B cell (primary cell): Measurements from ENCODE around the gene JARID2. TPM values are rescaled to one million over a fixed set of nuclear protein-coding genes. Genes with fewer than 3 reads are reported as not detected.
A peak's percentile ranks its signal among the peaks of the same experiment; 100 is the strongest.

ENCODE experiments used
- ATAC-seq: fragments of 200-7000 bp; cut with Tn5 transposase; one replicate; pipeline ENCODE4 v1.10.0; 2021; ENCODE audit warnings: low read depth, mild to moderate bottlenecking, moderate number of reproducible peaks, moderate library complexity
- CTCF ChIA-PET: fragments of 350-600 bp; sonication (Branson Sonifier 250); formaldehyde crosslinking; loops from one replicate; lab custom pipeline; 2021; ENCODE audit warnings: antibody characterized with exemption, inconsistent platforms; lab: Charles Lee
- POLR2A ChIA-PET: fragments of 350-600 bp; sonication (Branson Sonifier 250); formaldehyde crosslinking; loops from one replicate; lab custom pipeline; 2021; ENCODE audit warnings: antibody characterized with exemption; lab: Charles Lee
- DNase-seq: peaks from one replicate; pipeline ENCODE4 v3.0.0; 2013
- H2AFZ ChIP-seq: 2 replicates; pipeline ENCODE4 v1.6.1; 2012; ENCODE audit warnings: mild to moderate bottlenecking, low read depth, low read length; ENCODE audit not compliant: insufficient read depth, poor library complexity, severe bottlenecking
- H3K27ac ChIP-seq, 2 donors: 1 replicate in 1 of 2; 2 replicates in 1 of 2; pipeline ENCODE4 v1.5.1; 2012 to 2013; ENCODE audit warnings: low read length in 2 of 2, mild to moderate bottlenecking in 2 of 2, moderate library complexity in 1 of 2
- H3K27me3 ChIP-seq, 4 experiments: fragments of 200-600 bp in 1 of 4; sonication (generic) in 1 of 4; replicated peaks in 1 of 4; 1 replicate in 2 of 4; 2 replicates in 2 of 4; pipeline versions ENCODE4 v1.6.1 to v1.7.0; 2013 to 2016; ENCODE audit warnings: low read length in 3 of 4, mild to moderate bottlenecking in 2 of 4, mixed read lengths in 1 of 4, moderate library complexity in 1 of 4; ENCODE audit not compliant: insufficient read depth in 4 of 4, control insufficient read depth in 3 of 4; ENCODE audit errors: control extremely low read depth in 1 of 4
- H3K36me3 ChIP-seq, 2 experiments: replicated peaks in 1 of 2; 1 replicate in 1 of 2; 2 replicates in 1 of 2; pipeline versions ENCODE4 v1.6.1 to v1.7.1; 2013; ENCODE audit warnings: low read length in 1 of 2; ENCODE audit not compliant: insufficient read depth in 2 of 2, control insufficient read depth in 1 of 2; ENCODE audit errors: control extremely low read depth in 1 of 2, extremely low read depth in 1 of 2
- H3K4me1 ChIP-seq, 2 donors: fragments of 200-600 bp in 1 of 2; sonication (generic) in 1 of 2; 1 replicate in 1 of 2; 2 replicates in 1 of 2; pipeline versions ENCODE4 v1.5.1 to v1.6.1; 2013 to 2017; ENCODE audit warnings: low read length in 2 of 2; ENCODE audit not compliant: control insufficient read depth in 2 of 2, insufficient read depth in 2 of 2
- H3K4me2 ChIP-seq: replicated peaks from 2 replicates; pipeline ENCODE3; 2012; ENCODE audit warnings: mild to moderate bottlenecking, low read depth, low read length; ENCODE audit not compliant: poor library complexity, severe bottlenecking
- H3K4me3 ChIP-seq, 5 experiments: fragments of 200-600 bp in 1 of 5; sonication (generic) in 1 of 5; 1 replicate in 3 of 5; 2 replicates in 2 of 5; pipeline versions ENCODE4 v1.5.1 to v1.7.0; 2011 to 2016; ENCODE audit warnings: low read length in 4 of 5, mild to moderate bottlenecking in 4 of 5, low read depth in 2 of 5, control low read depth in 1 of 5, moderate library complexity in 1 of 5; ENCODE audit not compliant: insufficient read depth in 1 of 5; ENCODE audit errors: control extremely low read depth in 1 of 5, extremely low read depth in 1 of 5
- H3K79me2 ChIP-seq: fragments of 200-600 bp; sonication (generic); one replicate; pipeline ENCODE4 v1.6.0; 2016; ENCODE audit warnings: low read length; ENCODE audit not compliant: control insufficient read depth, insufficient read depth
- H3K9ac ChIP-seq: fragments of 200-600 bp; sonication (generic); 2 replicates; pipeline ENCODE4 v1.6.1; 2017; ENCODE audit warnings: mild to moderate bottlenecking, low read length, moderate library complexity
- H3K9me3 ChIP-seq, 3 donors: one replicate each; pipeline versions ENCODE4 v1.6.1 to v1.7.1; 2013; ENCODE audit warnings: low read length in 2 of 3; ENCODE audit not compliant: control insufficient read depth in 2 of 3, insufficient read depth in 1 of 3; ENCODE audit errors: control extremely low read depth in 1 of 3
- H4K20me1 ChIP-seq: 2 replicates; pipeline ENCODE4 v1.6.0; 2012; ENCODE audit warnings: mild to moderate bottlenecking, low read length; ENCODE audit not compliant: insufficient read depth, control insufficient read depth, poor library complexity, severe bottlenecking
- H3K27ac Mint-ChIP-seq: one replicate; pipeline ENCODE4 v1.8.0; 2021; ENCODE audit warnings: mixed read lengths
- H3K27me3 Mint-ChIP-seq: one replicate; pipeline ENCODE4 v1.8.0; 2021; ENCODE audit warnings: mixed read lengths
- H3K4me1 Mint-ChIP-seq: one replicate; pipeline ENCODE4 v1.8.0; 2021; ENCODE audit warnings: mixed read lengths
- H3K4me3 Mint-ChIP-seq: one replicate; pipeline ENCODE4 v1.8.0; 2021; ENCODE audit warnings: mixed read lengths
- H3K9me3 Mint-ChIP-seq: one replicate; pipeline ENCODE4 v1.8.0; 2022; ENCODE audit warnings: mixed read lengths; ENCODE audit not compliant: insufficient read depth
- EZH2 ChIP-seq: IDR thresholded peaks from 2 replicates; pipeline ENCODE4 v1.6.1; 2012; ENCODE audit warnings: borderline replicate concordance, low read depth, mild to moderate bottlenecking, moderate library complexity, low read length; ENCODE audit not compliant: insufficient read depth, poor library complexity, severe bottlenecking
- WGBS: methylation state at CpG from one replicate; pipeline ENCODE4 v1.1.5; 2013; ENCODE audit warnings: missing lambda C conversion rate; ENCODE audit not compliant: insufficient coverage; 5-methylcytosine and 5-hydroxymethylcytosine counted together
- intact Hi-C: fragments of 100-400 bp; cut with micrococcal nuclease; formaldehyde crosslinking; loops from one replicate; pipeline ENCODE4 v1.10.0; 2022
- polyA plus RNA-seq: library from polyadenylated mRNA; depleted of rRNA; stranded (reverse); fragments of >200 nt; gene quantifications from 2 replicates; pipeline ENCODE4 v1.2.3, GENCODE V29; 2012
- total RNA-seq, 2 donors: library from RNA; stranded (reverse); fragments of 120-200 nt in 1 of 2; gene quantifications; 1 replicate in 1 of 2; 2 replicates in 1 of 2; pipeline versions ENCODE4 v1.2.3 to v1.2.4, GENCODE V29; 2013 to 2022
- TF ChIP-seq, protein P1 (sequence below): fragments of 200-600 bp; IDR thresholded peaks from one replicate; pipeline ENCODE4 v1.8.0; 2022; ENCODE audit warnings: antibody characterized with exemption, mild to moderate bottlenecking

The JARID2 gene
- total and polyA plus RNA-seq, 2 donors (not counting 1 experiment from before 2014, with no cell fraction given), result 11.0 to 58.1 TPM

GRCh38 chr6:15526212-15526701, 280.4 kb downstream of the JARID2 start:
- H3K4me3 ChIP-seq, result no peak overlapping the region
- intact Hi-C loops, result no loop called here
- no peak overlapping the region for H3K4me2 ChIP-seq
- peaks cover 15% of the 10 kb centered on the region for H3K4me1 Mint-ChIP-seq
- no peak overlapping the region for H3K9ac ChIP-seq
- H3K9me3 ChIP-seq, result no peaks in the 10 kb centered on the region
- ChIA-PET CTCF (no interaction called here), POLR2A (no interaction called here)
- no peaks in the 10 kb centered on the region for H4K20me1 ChIP-seq
- H3K27ac ChIP-seq, result no peak overlapping the region
- TF ChIP-seq, protein P1, sequence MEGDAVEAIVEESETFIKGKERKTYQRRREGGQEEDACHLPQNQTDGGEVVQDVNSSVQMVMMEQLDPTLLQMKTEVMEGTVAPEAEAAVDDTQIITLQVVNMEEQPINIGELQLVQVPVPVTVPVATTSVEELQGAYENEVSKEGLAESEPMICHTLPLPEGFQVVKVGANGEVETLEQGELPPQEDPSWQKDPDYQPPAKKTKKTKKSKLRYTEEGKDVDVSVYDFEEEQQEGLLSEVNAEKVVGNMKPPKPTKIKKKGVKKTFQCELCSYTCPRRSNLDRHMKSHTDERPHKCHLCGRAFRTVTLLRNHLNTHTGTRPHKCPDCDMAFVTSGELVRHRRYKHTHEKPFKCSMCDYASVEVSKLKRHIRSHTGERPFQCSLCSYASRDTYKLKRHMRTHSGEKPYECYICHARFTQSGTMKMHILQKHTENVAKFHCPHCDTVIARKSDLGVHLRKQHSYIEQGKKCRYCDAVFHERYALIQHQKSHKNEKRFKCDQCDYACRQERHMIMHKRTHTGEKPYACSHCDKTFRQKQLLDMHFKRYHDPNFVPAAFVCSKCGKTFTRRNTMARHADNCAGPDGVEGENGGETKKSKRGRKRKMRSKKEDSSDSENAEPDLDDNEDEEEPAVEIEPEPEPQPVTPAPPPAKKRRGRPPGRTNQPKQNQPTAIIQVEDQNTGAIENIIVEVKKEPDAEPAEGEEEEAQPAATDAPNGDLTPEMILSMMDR, result no peak
- TF ChIP-seq EZH2, result no peak
- no peaks in the 10 kb centered on the region for H3K27me3 ChIP-seq
- no peaks in the 10 kb centered on the region for H3K9me3 Mint-ChIP-seq
- H2AFZ ChIP-seq, result no peak overlapping the region
- no peak overlapping the region for H3K4me3 Mint-ChIP-seq
- H3K27me3 Mint-ChIP-seq, result no peaks in the 10 kb centered on the region
- peaks cover 0 to 78% of the 10 kb centered on the region in 2 experiments for H3K36me3 ChIP-seq
- H3K27ac Mint-ChIP-seq, result peak overlapping the region; percentile 75
- no peaks in the 10 kb centered on the region for H3K4me1 ChIP-seq
- WGBS, result 89% methylated on average over 8 of the region's 13 CpGs
- no peak for ATAC-seq
- DNase-seq, result no peak
- no peaks in the 10 kb centered on the region for H3K79me2 ChIP-seq

DNA sequence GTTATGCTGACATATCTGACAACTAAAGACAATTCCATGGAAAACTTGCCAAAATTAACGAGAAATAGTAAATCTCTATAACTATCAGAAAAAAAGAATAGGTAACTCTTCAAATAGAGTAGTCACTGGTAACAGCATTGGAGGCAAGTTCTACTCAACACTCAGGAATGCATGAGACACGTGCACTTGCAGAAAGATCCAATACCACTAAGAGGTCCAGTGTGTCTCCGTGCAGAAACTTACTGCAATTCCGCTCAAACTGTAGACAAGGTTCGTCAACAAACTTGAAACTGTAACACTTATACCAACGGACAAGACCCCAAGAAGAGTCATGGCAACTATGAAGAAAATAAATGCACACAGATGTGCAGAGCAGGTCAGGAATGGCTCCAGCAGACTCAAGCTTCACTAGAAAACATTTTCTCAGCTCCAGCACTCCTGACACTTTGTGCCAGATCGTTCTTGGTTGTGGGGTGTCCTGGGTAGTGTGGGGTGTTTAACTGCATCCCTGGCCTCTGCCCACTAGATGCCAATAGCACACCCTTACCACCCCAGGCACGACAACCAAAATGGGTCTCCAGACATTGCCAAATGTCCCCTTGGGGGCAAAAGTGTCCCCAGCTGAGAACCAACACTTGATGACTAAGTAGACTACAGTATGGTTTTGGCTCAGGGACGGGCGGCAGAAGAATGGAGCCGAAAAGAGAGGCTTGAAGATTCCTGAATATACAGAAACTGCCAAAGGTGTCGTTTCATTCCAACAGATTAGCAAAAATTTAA, 282.2 kb downstream of the JARID2 start:
- Histone ChIP-seq H3K36me3 (peaks cover 0 to 73% of the 10 kb centered on the region in 2 experiments), H3K4me1 (no peaks in the 10 kb centered on the region), H3K9ac (no peak overlapping the region), H2AFZ (no peak overlapping the region), H4K20me1 (no peaks in the 10 kb centered on the region), H3K4me3 (no peak overlapping the region), H3K27ac (no peak overlapping the region), H3K4me2 (no peak overlapping the region), H3K9me3 (no peaks in the 10 kb centered on the region), H3K27me3 (no peaks in the 10 kb centered on the region), H3K79me2 (peaks cover 9% of the 10 kb centered on the region)
- Mint-ChIP-seq H3K4me1 (peaks cover 15% of the 10 kb centered on the region), H3K9me3 (no peaks in the 10 kb centered on the region), H3K27me3 (no peaks in the 10 kb centered on the region), H3K4me3 (no peak overlapping the region), H3K27ac (no peak overlapping the region)
- DNase-seq (no peak), ATAC-seq (no peak)
- intact Hi-C loops, result no loop called here
- ChIA-PET POLR2A (no interaction called here), CTCF (interaction anchor here (1.3 kb wide), 1 partner anchor 97 kb away, joined by 3 read pairs; no protein-coding TSS in a partner anchor)
- WGBS, result 98% methylated on average over 9 of the region's 12 CpGs
- no peak for TF ChIP-seq EZH2
- TF ChIP-seq, protein P1, result no peak
